GM12801 (cell line): ENCODE measurements around the gene ZNF678.

Source experiments
- CTCF ChIP-seq: IDR thresholded peaks from one replicate; pipeline ENCODE4 v1.5.1; 2011; ENCODE audit warnings: control low read depth; ENCODE audit not compliant: insufficient read length; ENCODE audit errors: extremely low read depth

ZNF678 gene

GRCh38 chr1:227723474-227723873, 160.1 kb downstream of the ZNF678 start:
- no peak for TF ChIP-seq CTCF

- TF ChIP-seq CTCF = no peak
Observed at GRCh38 chr1:227725046-227725445, 161.7 kb downstream of the ZNF678 start.

DNA sequence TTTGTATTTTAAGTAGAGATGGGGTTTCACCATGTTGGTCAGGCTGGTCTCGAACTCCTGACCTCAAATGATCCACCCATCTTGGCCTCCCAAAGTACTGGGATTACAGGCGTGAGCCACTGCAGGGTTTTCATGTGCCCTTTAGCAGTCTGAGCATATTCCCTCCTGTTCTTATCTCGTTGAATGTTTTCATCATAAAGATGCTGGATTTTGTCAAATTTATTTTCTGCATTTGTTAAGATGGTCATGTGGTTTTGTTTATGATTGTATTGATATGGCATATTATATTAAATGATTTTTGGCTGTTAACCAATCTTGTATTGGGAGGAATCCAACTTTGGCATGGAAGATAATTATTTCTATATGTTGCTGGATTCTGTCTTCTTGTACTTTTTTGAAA, 163.0 kb downstream of the ZNF678 start:
- no peak for TF ChIP-seq CTCF
